BJ (cell line): ENCODE measurements around the gene CCDC116. TPM values are rescaled to one million over a fixed set of nuclear protein-coding genes. Genes with fewer than 3 reads are reported as not detected.
"Not testable (repeated sequence)": the region's sequence is repeated elsewhere in the genome, so short reads cannot be mapped to it uniquely, and the experiment has no call there.

Source experiments
- CTCF ChIA-PET: fragments of 350-600 bp; formaldehyde crosslinking; extraction: SDS; loops from one replicate; lab custom pipeline; 2021; ENCODE audit warnings: antibody characterized with exemption, inconsistent platforms; lab: Yijun Ruan, JAX
- POLR2A ChIA-PET: fragments of 300-600 bp; sonication (Branson Sonifier 250); formaldehyde crosslinking; extraction: SDS; loops from one replicate; lab custom pipeline; 2021; ENCODE audit warnings: antibody characterized with exemption; lab: Charles Lee
- DNase-seq: peaks from one replicate; pipeline ENCODE4 v3.0.0-alpha.2; 2011; ENCODE audit warnings: low read depth
- H3K27me3 ChIP-seq: 2 replicates; pipeline ENCODE4 v1.6.0; 2011; ENCODE audit warnings: low read length; ENCODE audit not compliant: control insufficient read depth, insufficient read depth
- H3K36me3 ChIP-seq: 2 replicates; pipeline ENCODE4 v1.5.1; 2011; ENCODE audit warnings: low read length; ENCODE audit not compliant: control insufficient read depth, insufficient read depth
- H3K4me3 ChIP-seq: 2 replicates; pipeline ENCODE4 v1.5.1; 2011; ENCODE audit warnings: low read depth, mild to moderate bottlenecking, control low read depth, low read length
- polyA plus RNA-seq: library from polyadenylated mRNA; depleted of rRNA; stranded (reverse); fragments of >200 nt; gene quantifications from 2 replicates; pipeline ENCODE4 v1.2.3, GENCODE V29; 2011
- TF ChIP-seq, protein P1 (sequence below): IDR thresholded peaks from 2 replicates; pipeline ENCODE4 v1.5.1; 2011; ENCODE audit warnings: low read depth, mild to moderate bottlenecking, control low read depth, inconsistent platforms, low read length, moderate library complexity; ENCODE audit not compliant: insufficient read depth

CCDC116 gene
- polyA plus RNA-seq, 1 experiment: 0.13 TPM

DNA sequence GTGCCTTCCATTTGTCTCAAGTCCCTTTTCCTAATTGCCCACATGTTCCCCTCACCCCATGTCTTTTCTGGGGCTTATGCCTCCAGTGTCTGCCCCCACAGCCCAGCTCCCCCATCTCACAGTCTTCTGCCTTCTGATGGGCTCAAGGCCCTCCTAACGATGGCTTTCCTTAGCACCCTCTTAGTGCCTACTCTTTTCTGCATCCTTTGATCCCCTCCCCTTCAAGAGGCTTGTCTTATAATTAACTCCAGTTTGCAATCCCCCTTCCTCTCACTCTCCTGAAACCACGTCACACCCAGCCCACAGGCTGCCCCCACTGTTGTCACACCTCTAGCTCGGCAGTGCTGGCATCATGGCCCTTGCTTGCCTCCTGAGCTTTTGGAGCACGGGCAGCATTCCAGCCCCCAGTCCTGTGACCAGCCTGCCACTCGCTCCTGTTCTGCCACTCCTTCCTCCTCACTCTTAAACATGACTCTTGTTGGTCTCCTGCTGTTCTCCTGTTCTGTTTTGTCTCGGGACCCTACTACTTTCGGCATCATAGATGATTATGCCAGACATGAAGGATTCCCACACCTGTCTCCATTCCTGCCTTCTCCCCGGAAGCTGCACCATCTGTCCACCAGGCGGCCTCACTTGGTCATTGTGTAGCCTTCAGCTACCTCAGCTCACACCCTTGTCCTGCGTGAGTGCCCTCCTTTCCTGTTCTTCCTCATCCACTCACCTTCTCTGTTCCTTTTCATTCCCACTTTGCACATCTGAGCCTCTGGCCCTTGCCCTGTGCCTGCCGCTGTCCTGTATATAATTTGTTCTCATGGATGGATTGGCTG, 38.9 kb upstream of the CCDC116 start:
- DNase-seq: no peak
- POLR2A ChIA-PET: no interaction called here
- Histone ChIP-seq H3K36me3 (peaks cover 18% of the 10 kb centered on the region), H3K4me3 (no peak overlapping the region), H3K27me3 (no peaks in the 10 kb centered on the region)
- CTCF ChIA-PET: interaction anchor here (1.2 to 2.3 kb wide), 5 partner anchors 8 to 53 kb away, joined by 3 to 6 read pairs (median 4); no protein-coding TSS in a partner anchor
- TF ChIP-seq, protein P1, sequence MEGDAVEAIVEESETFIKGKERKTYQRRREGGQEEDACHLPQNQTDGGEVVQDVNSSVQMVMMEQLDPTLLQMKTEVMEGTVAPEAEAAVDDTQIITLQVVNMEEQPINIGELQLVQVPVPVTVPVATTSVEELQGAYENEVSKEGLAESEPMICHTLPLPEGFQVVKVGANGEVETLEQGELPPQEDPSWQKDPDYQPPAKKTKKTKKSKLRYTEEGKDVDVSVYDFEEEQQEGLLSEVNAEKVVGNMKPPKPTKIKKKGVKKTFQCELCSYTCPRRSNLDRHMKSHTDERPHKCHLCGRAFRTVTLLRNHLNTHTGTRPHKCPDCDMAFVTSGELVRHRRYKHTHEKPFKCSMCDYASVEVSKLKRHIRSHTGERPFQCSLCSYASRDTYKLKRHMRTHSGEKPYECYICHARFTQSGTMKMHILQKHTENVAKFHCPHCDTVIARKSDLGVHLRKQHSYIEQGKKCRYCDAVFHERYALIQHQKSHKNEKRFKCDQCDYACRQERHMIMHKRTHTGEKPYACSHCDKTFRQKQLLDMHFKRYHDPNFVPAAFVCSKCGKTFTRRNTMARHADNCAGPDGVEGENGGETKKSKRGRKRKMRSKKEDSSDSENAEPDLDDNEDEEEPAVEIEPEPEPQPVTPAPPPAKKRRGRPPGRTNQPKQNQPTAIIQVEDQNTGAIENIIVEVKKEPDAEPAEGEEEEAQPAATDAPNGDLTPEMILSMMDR: peak; percentile 25; the same call in 1 of the 2 replicates

DNA sequence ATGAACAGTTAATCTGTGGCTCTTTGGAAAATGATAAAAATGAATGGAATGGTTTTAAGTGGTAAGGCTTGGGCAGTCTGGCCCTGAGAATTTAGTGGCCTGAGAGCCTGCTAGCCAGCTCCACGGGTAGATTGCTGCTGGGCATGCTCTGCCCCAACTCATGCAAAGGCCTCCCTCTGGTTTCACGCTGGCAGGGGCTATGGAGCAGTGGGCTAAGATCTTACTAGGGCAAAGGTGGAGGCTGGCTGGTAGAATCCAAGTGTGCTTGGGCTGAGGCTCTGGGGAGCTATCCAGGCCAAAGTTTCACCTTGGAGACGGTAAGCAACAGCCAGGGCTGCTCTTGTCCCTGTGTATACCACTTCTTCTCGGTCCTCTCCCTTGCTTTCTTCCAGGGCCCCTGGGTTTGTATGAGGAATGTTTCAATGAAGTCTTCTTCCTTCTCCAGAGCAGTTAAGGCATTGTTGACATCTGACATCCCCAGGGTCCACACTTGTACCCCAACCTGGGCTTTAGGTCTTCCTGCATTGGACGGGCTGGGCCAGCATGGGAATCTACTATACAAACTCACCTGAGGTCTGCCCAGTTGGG, 37.6 kb upstream of the CCDC116 start:
- peaks cover 18% of the 10 kb centered on the region for H3K36me3 ChIP-seq
- H3K27me3 ChIP-seq: no peaks in the 10 kb centered on the region
- CTCF ChIA-PET: interaction anchor here (1.4 to 1.6 kb wide), 2 partner anchors 9 to 15 kb away, joined by 4 read pairs; no protein-coding TSS in a partner anchor
- no peak overlapping the region for H3K4me3 ChIP-seq
- POLR2A ChIA-PET: no interaction called here
- TF ChIP-seq, protein P1: no peak
- DNase-seq: no peak

DNA sequence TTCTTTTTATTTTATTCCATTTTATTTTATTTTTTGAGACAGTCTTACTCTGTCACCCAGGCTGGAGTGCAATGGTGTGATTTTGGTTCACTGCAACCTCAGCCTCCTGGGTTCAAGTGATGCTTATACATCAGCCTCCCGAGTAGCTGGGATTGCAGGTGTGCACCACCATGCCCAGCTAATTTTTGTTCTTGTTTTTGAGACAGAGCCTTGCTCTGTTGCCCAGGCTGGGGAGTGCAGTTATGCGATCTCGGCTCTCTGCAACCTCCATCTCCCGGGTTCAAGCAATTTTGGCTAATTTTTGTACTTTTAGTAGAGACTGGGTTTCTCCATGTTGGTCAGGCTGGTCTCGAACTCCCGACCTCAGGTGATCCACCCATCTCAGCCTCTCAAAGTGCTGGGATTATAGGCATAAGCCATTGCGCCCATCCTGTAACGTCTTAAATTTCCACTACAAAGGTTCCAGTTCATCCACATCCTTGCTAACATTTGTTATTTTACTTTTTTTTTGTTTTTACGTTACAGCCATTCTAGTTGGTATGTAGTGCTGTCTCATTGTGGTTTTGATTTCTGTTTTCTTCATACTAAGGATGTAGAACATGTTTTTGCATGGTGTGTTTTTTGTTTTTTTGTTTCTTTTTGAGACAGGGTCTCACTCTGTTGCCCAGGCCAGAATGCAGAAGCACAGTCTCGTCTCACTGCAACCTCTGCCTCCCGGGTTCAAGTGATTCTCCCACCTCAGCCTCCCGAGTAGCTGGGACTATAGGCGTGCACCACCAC, 36.0 kb upstream of the CCDC116 start:
- peaks cover 18% of the 10 kb centered on the region for H3K36me3 ChIP-seq
- POLR2A ChIA-PET: not testable (repeated sequence)
- CTCF ChIA-PET: interaction anchor here (0.9 kb wide), 1 partner anchor 12 kb away, joined by 4 read pairs; no protein-coding TSS in a partner anchor

DNA sequence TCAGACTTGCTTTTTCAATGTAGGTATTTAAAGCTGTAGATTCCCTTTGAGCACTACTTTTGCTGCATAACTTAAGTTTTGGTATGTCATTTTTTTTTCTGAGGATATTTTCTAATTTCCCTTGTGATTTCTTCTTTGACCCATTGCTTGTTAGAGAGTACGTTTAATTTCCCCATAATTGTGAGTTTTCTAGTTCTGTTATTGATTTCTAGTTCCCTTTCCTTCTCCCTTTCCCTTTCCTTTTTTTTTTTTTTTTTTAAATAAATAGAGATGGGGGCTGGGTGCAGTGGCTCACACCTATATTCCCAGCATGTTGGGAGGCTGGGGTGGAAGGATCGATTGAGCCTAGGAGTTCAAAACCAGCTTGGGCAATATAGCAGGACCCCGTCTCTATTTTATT, 34.3 kb upstream of the CCDC116 start:
- Histone ChIP-seq H3K36me3 (peaks cover 18% of the 10 kb centered on the region), H3K27me3 (no peaks in the 10 kb centered on the region), H3K4me3 (no peak overlapping the region)
- no peak for DNase-seq
- ChIA-PET CTCF (interaction anchor here (1.1 to 1.2 kb wide), 3 partner anchors 10 to 31 kb away, joined by 3 read pairs; no protein-coding TSS in a partner anchor), POLR2A (no interaction called here)
- TF ChIP-seq, protein P1: no peak

More for the DNA sequence above, 36.0 kb upstream of the CCDC116 start:
- not testable (repeated sequence) for H3K27me3 ChIP-seq, H3K4me3 ChIP-seq, DNase-seq

DNA sequence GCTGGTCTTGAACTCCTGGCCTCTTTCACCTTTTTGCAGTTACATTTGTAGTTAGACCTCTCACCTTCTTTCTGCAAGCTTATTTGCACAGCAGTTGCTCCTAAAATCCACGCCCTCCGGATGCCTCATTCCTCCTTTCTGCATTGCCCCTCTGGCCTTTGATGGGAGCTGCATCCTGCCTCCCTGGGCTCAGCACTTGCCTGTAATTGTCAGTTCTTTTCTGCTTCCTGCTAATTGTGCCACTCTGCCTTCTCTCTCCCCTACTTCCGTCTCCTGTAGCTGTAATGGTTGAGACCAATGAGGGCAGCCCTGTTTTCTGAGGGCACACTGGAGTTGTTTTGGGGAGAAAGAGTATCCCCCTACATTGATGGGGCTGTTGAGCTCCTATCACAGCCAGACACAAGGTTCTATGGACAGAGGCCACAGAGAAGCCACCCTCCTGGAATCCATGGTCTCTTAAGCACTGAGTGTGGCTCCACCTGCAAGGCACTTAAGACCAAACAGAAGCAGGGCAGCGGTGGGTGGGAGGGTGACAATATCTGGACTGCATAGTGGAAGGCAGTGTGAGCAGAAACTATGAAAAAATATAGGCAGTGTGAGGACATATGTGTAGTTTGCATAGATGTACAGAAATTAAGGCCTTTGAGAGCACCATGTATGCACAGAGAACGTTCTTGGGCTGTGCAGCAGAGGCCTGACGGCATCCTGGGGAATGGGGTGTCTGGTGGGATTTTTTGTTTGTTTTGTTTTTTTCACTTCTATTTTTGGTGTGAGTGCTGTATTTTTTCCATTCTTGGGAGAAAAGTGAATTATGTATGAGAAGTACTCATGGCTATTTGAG, 33.3 kb upstream of the CCDC116 start:
- TF ChIP-seq, protein P1: no peak
- Histone ChIP-seq H3K36me3 (peaks cover 10% of the 10 kb centered on the region), H3K27me3 (no peaks in the 10 kb centered on the region), H3K4me3 (no peak overlapping the region)
- DNase-seq: no peak
- POLR2A ChIA-PET: no interaction called here
- CTCF ChIA-PET: interaction anchor here (1.2 kb wide), 1 partner anchor 25 kb away, joined by 3 read pairs; no protein-coding TSS in a partner anchor
